Measurements from ENCODE around the gene ENTPD8. TPM values are rescaled to one million over a fixed set of nuclear protein-coding genes. Genes with fewer than 3 reads are reported as not detected.
"Not testable (repeated sequence)": the region's sequence is repeated elsewhere in the genome, so short reads cannot be mapped to it uniquely, and the experiment has no call there.

ENTPD8 gene
- total RNA-seq, 1 experiment from 2014 or later = not detected

DNA sequence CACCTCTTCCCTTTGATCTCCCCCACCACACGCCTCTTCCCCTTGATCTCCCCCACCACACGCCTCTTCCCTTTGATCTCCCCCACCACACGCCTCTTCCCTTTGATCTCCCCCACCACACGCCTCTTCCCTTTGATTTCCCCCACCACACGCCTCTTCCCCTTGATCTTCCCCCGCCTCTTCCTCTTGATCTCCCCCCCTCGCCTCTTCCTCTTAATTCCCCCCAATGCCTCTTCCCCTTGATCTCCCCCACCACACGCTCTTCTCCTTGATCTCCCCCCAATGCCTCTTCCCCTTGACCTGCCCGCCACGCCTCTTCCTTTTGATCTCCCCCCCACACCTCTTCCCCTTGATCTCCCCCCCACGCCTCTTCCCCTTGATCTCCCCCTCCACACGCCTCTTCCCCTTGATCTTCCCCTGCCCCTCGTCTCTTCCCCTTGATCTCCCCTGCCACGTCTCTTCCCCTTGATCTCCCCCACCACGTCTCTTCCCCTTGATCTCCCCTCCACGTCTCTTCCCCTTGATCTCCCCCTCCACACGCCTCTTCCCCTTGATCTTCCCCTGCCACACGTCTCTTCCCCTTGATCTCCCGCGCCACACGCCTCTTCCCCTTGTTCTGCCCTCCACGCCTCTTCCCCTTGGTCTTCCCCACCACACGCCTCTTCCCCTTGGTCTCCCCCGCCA is 9.5 kb upstream of the ENTPD8 start:
- H3K27ac ChIP-seq; H3K27me3 ChIP-seq; DNase-seq; H3K4me1 ChIP-seq; H3K4me3 ChIP-seq; H3K9me3 ChIP-seq (replicated peaks): not testable (repeated sequence)
- H3K36me3 ChIP-seq = peaks cover 40% of the 10 kb centered on the region

DNA sequence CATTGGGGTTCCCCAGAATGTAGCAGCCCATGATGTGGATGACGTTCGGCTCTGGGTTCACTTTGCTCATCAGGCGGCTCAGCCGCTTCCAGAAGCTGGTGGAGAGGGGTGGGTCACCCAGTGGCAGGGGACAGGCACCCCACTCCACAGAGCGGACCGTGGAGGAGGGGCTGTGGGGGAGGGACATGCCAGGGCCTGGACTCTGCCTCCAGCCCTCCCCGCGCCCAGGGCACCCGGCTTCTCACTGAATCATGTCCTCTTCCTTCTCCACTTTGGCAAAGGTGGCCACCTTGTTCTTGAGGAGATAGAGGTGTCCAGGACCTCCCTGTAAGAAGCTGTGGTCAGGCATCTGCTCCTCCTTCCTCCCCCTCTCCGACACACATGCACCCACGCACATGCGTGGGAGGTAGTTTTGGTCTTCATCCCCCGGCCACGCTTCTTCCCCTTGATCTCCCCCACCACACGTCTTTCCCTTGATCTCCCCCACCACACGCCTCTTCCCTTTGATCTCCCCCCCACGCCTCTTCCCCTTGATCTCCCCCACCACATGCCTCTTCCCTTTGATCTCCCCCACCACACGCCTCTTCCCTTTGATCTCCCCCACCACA is 8.9 kb upstream of the ENTPD8 start:
- no peak overlapping the region for H3K27ac ChIP-seq
- peaks cover 5% of the 10 kb centered on the region for H3K4me1 ChIP-seq
- H3K9me3 ChIP-seq (replicated peaks) = no peaks in the 10 kb centered on the region
- no peaks in the 10 kb centered on the region for H3K27me3 ChIP-seq
- DNase-seq = no peak
- peaks cover 34% of the 10 kb centered on the region for H3K36me3 ChIP-seq
- H3K4me3 ChIP-seq = no peak overlapping the region

DNA sequence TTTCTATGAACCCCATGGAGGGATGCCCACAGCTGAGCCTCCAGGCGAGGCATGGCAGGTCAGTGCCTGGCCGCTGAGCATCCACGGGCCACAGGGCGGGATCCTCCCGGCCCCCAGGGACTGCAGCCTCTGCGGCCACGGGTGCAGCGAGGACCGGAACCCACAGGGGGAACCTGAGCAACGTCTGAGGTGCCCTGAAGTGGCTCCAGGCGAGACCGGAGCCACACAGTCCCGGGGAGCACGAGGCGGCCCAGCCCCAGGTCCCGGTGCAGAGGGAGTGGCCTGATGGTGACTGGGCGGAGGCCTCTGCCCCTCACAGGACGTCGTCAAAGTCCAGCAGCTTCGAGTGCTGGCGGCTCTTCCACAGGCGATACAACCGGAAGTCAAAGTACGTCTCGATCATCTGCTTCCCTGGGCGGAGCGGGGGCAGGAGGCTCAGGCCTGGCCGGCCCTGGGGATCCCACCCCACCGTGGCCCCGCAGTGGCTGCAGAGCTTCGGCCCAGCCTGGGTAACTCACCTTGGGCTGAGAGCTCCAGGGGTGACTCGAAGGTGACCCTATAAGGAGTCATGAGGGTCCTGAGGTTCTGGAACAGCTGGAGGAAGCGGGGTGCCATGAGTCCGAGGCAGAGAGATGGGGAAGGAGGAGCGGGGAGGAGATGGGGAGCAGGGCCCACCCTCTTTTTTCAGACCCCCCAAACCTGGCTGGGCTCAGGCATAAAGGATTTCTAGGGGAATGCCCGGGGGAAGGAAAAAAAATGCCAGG is 8.1 kb upstream of the ENTPD8 start:
- no peaks in the 10 kb centered on the region for H3K27me3 ChIP-seq
- H3K36me3 ChIP-seq = peaks cover 28% of the 10 kb centered on the region
- H3K4me3 ChIP-seq = no peak overlapping the region
- H3K9me3 ChIP-seq (replicated peaks) = no peaks in the 10 kb centered on the region
- no peak overlapping the region for H3K27ac ChIP-seq
- no peak for DNase-seq
- H3K4me1 ChIP-seq = peaks cover 7% of the 10 kb centered on the region

- Histone ChIP-seq H3K9me3 (replicated peaks) (no peaks in the 10 kb centered on the region), H3K4me1 (peaks cover 7% of the 10 kb centered on the region), H3K4me3 (no peak overlapping the region), H3K27ac (no peak overlapping the region), H3K36me3 (peaks cover 25% of the 10 kb centered on the region), H3K27me3 (no peaks in the 10 kb centered on the region)
- DNase-seq = no peak
These were observed 7.4 kb upstream of the ENTPD8 start for GRCh38 chr9:137448602-137448962.

GRCh38 chr9:137447722-137448601 is 6.8 kb upstream of the ENTPD8 start:
- Histone ChIP-seq H3K4me1 (peaks cover 7% of the 10 kb centered on the region), H3K27me3 (no peaks in the 10 kb centered on the region), H3K27ac (no peak overlapping the region), H3K4me3 (no peak overlapping the region), H3K9me3 (replicated peaks) (no peaks in the 10 kb centered on the region), H3K36me3 (peaks cover 18% of the 10 kb centered on the region; the same call in 1 of the 2 replicates)
- DNase-seq = no peak

- Histone ChIP-seq H3K4me3 (no peak overlapping the region), H3K27me3 (no peaks in the 10 kb centered on the region; the same call in 1 of the 2 replicates), H3K4me1 (peaks cover 10% of the 10 kb centered on the region), H3K9me3 (replicated peaks) (0 out of 2 replicates have a peak, but pooled peaks cover 2% of the 10 kb centered on the region), H3K36me3 (0 out of 2 replicates have a peak, but pooled peaks cover 11% of the 10 kb centered on the region), H3K27ac (no peak overlapping the region)
- DNase-seq = no peak
These were observed 5.8 kb upstream of the ENTPD8 start for GRCh38 chr9:137446851-137447471.

DNA sequence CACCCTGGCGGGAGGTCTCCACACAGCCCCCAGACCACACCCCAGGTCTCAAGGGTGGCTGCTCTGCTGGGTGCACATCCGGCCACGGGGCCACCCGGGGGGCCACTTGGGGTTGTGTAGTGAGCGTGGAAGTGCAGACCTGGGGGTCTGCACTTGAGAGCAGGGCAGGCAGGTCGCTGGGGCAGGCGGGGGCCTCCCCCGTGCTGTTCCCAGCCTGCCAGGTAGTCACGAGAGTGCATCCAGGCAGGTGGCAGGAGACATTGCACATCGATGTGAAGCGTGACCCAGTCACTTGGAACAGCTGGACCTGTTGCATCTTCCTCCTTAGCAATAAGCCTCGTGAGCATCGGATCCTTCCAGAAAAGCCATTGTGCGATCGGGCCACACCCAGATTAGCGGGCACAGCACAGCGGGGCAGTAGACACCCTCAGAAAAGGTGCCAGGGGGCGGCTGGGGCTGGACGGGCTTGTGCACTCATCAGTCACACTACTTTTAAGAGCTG is 4.8 kb upstream of the ENTPD8 start:
- no peak for DNase-seq
- 0 out of 2 replicates have a peak, but pooled peaks cover 2% of the 10 kb centered on the region for H3K9me3 ChIP-seq (replicated peaks)
- 0 out of 2 replicates have a peak, but pooled peaks cover 11% of the 10 kb centered on the region for H3K36me3 ChIP-seq
- no peak overlapping the region for H3K27ac ChIP-seq
- peaks cover 10% of the 10 kb centered on the region for H3K4me1 ChIP-seq
- no peaks in the 10 kb centered on the region; the same call in 1 of the 2 replicates for H3K27me3 ChIP-seq
- no peak overlapping the region for H3K4me3 ChIP-seq

DNA sequence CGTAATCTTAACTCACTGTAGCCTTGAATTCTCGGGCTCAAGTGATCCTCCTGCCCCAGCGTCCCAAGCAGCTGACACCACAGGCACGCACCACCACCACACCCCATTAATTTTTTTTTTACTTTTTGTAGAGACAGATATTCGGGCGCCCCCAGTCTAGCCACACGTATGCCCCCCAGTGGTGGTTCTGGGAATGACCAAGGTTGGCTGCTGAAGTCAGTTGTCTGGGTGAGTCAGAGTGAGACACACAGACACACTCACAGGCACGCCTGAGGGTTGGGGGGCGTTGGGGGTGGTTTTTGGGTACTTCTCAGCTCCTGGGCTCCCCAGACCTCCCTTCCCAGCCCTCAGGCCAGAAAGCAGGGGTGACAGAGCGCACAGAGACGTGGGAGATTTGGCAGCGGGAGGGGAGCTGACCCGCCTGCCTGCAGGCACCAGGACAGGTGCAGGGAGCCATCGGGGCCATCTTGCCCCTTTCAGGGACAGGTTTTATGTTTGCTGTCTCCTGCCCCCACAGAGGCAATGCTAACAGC is 4.2 kb upstream of the ENTPD8 start:
- DNase-seq = peak; percentile 84 to 92
- Histone ChIP-seq H3K4me1 (peaks cover 10% of the 10 kb centered on the region), H3K27me3 (no peaks in the 10 kb centered on the region; the same call in 1 of the 2 replicates), H3K27ac (no peak overlapping the region), H3K9me3 (replicated peaks) (0 out of 2 replicates have a peak, but pooled peaks cover 2% of the 10 kb centered on the region), H3K36me3 (0 out of 2 replicates have a peak, but pooled peaks cover 11% of the 10 kb centered on the region), H3K4me3 (no peak overlapping the region)

- 0 out of 2 replicates have a peak, but pooled peaks cover 2% of the 10 kb centered on the region for H3K36me3 ChIP-seq
- 0 out of 2 replicates have a peak, but pooled peaks cover 2% of the 10 kb centered on the region for H3K9me3 ChIP-seq (replicated peaks)
- no peak overlapping the region for H3K4me3 ChIP-seq
- no peaks in the 10 kb centered on the region; the same call in 1 of the 2 replicates for H3K27me3 ChIP-seq
- H3K27ac ChIP-seq = no peak overlapping the region
- DNase-seq = no peak
- H3K4me1 ChIP-seq = peaks cover 10% of the 10 kb centered on the region
These were observed 3.1 kb upstream of the ENTPD8 start for GRCh38 chr9:137444106-137444790.

DNA sequence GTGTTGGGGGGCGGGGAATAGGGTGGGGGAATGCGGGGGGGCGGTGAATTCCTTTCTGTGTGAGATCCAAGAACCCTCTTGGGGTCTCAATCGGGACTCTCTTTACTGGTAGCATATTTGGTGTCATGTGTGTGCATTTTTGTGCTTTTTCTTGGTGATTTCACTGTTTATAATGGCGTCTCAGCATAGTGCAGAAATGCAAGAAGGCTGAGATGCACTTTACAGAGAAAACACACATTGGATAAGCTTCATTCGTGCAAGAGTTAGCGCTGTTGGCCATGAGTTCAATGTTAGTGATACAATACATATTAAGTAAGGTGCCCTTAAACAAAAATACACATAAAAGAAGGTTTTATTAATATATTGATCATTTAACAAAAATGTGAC is 771 bp upstream of the ENTPD8 start:
- DNase-seq = no peak
- Histone ChIP-seq H3K4me3 (no peak overlapping the region), H3K27ac (no peak overlapping the region), H3K9me3 (replicated peaks) (0 out of 2 replicates have a peak, but pooled peaks cover 2% of the 10 kb centered on the region), H3K4me1 (peaks cover 10% of the 10 kb centered on the region), H3K36me3 (no peaks in the 10 kb centered on the region), H3K27me3 (no peaks in the 10 kb centered on the region; the same call in 1 of the 2 replicates)

DNA sequence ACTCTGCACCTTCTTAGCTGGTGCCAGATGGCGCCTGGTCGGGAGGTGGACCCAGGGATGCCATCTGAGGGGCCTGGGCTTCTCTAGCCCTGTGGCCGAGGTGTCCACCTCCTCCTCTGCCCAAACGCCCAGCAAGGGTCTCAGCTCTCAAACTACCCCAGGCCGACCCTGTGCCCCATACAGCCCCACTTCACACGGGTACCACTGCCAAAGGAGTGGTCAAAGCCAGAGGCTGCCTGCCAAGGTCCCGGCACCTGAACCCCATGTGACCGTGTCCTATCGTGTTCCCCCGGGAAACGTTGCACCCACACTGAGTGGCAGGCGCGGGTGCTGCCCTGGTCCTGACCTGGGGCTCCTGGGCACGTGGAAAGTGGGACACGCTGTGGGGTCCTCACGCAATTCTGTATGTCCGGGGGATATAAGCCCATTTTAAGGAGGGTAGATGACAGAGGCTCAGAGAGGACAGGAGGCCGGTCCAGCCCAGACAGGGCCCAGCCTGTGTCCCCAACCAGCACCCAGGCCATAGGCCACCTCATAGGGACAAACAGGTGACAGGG is 1.9 kb downstream of the ENTPD8 start:
- H3K4me1 ChIP-seq = peaks cover 13% of the 10 kb centered on the region
- no peak overlapping the region for H3K27ac ChIP-seq
- no peak for DNase-seq
- no peak overlapping the region for H3K4me3 ChIP-seq
- H3K36me3 ChIP-seq = no peaks in the 10 kb centered on the region
- H3K27me3 ChIP-seq = peaks cover 5% of the 10 kb centered on the region
- 0 out of 2 replicates have a peak, but pooled peaks cover 2% of the 10 kb centered on the region for H3K9me3 ChIP-seq (replicated peaks)

DNA sequence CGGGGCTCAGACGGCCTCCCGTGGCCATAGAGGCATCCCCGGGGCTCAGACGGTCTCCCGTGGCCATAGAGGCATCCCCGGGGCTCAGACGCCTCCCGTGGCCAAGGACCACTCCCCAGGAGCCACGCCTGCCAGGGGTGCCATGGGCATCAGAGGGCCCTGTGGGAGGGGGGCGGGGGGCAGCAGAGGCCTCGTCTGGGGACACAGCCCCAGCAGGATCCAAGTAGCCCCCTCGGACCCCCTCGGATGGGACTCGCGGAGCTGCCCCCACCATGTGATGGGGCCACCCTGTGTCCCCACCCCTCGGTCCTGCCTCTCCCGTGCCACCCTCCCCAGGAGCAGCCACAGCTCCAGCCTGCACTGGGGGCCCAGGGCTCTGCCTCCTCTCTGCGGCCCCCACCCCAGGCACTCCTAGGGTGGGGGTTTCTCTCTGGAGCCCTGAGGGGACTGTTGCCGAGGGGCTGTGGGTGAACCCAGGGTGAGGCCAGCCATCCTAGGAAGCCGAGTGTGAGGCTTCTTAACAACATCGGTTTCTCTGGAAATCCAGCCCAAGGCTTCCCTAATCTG is 2.5 kb downstream of the ENTPD8 start:
- DNase-seq = no peak
- Histone ChIP-seq H3K27me3 (peaks cover 11% of the 10 kb centered on the region), H3K36me3 (no peaks in the 10 kb centered on the region), H3K4me3 (no peak overlapping the region), H3K9me3 (replicated peaks) (0 out of 2 replicates have a peak, but pooled peaks cover 2% of the 10 kb centered on the region), H3K27ac (no peak overlapping the region), H3K4me1 (peaks cover 13% of the 10 kb centered on the region)
